KMS-11 (cell line): ENCODE data around the gene VWA2.

Experiments
- H2AFZ ChIP-seq: fragments of 200-600 bp; sonication (generic); 2 replicates; pipeline ENCODE4 v1.6.1; 2016; ENCODE audit warnings: antibody characterized with exemption, mixed run types, low read depth
- H3K27ac ChIP-seq: fragments of 200-600 bp; sonication (generic); 2 replicates; pipeline ENCODE4 v1.6.1; 2016; ENCODE audit warnings: mild to moderate bottlenecking, mixed run types
- H3K27me3 ChIP-seq: fragments of 200-600 bp; sonication (generic); 2 replicates; pipeline ENCODE4 v1.6.1; 2017; ENCODE audit warnings: mild to moderate bottlenecking, low read depth, mixed run types, moderate library complexity; ENCODE audit not compliant: insufficient read depth
- H3K36me3 ChIP-seq: fragments of 200-600 bp; sonication (generic); 2 replicates; pipeline ENCODE4 v1.6.1; 2017; ENCODE audit warnings: mild to moderate bottlenecking, mixed run types; ENCODE audit not compliant: insufficient read depth
- H3K4me1 ChIP-seq: fragments of 200-600 bp; sonication (generic); 2 replicates; pipeline ENCODE4 v1.6.1; 2016; ENCODE audit warnings: mild to moderate bottlenecking, low read depth, mixed run types; ENCODE audit not compliant: poor library complexity, severe bottlenecking
- H3K4me2 ChIP-seq: fragments of 200-600 bp; sonication (generic); 2 replicates; pipeline ENCODE4 v1.7.0; 2016; ENCODE audit warnings: mild to moderate bottlenecking, mixed run types
- H3K4me3 ChIP-seq: fragments of 200-600 bp; sonication (generic); IDR thresholded peaks from 2 replicates; pipeline ENCODE4 v1.6.1; 2017; ENCODE audit warnings: low read depth, low read length, mixed read lengths; ENCODE audit not compliant: insufficient read depth
- H3K79me2 ChIP-seq: fragments of 200-600 bp; sonication (generic); 2 replicates; pipeline ENCODE4 v1.6.1; 2016; ENCODE audit warnings: low read depth, mixed run types; ENCODE audit not compliant: insufficient read depth
- H3K9ac ChIP-seq: fragments of 200-600 bp; sonication (generic); 2 replicates; pipeline ENCODE4 v1.6.1; 2016; ENCODE audit warnings: mild to moderate bottlenecking, mixed run types
- H4K20me1 ChIP-seq: fragments of 200-600 bp; sonication (generic); 2 replicates; pipeline ENCODE4 v1.6.1; 2016; ENCODE audit warnings: mild to moderate bottlenecking, mixed run types; ENCODE audit not compliant: insufficient read depth
- TF ChIP-seq, protein P1 (sequence below): fragments of 200-600 bp; sonication (generic); conservative IDR thresholded peaks from 2 replicates; pipeline ENCODE4 v1.6.1; 2017; ENCODE audit warnings: low read depth, mild to moderate bottlenecking, antibody characterized with exemption, low read length, moderate library complexity, mixed read lengths

The VWA2 gene

GRCh38 chr10:114261076-114261475 is 22.0 kb downstream of the VWA2 start:
- Histone ChIP-seq H2AFZ (0 out of 2 replicates have a peak overlapping the region, but pooled peaks have one; percentile 36), H3K4me2 (peak overlapping the region; percentile 55; the same call in 1 of the 2 replicates), H3K27me3 (no peaks in the 10 kb centered on the region), H3K9ac (no peak overlapping the region), H4K20me1 (no peaks in the 10 kb centered on the region), H3K36me3 (no peaks in the 10 kb centered on the region), H3K79me2 (no peaks in the 10 kb centered on the region), H3K4me3 (no peak overlapping the region), H3K27ac (0 out of 2 replicates have a peak overlapping the region, but pooled peaks have one; percentile 21), H3K4me1 (peaks cover 17% of the 10 kb centered on the region)
- TF ChIP-seq, protein P1, sequence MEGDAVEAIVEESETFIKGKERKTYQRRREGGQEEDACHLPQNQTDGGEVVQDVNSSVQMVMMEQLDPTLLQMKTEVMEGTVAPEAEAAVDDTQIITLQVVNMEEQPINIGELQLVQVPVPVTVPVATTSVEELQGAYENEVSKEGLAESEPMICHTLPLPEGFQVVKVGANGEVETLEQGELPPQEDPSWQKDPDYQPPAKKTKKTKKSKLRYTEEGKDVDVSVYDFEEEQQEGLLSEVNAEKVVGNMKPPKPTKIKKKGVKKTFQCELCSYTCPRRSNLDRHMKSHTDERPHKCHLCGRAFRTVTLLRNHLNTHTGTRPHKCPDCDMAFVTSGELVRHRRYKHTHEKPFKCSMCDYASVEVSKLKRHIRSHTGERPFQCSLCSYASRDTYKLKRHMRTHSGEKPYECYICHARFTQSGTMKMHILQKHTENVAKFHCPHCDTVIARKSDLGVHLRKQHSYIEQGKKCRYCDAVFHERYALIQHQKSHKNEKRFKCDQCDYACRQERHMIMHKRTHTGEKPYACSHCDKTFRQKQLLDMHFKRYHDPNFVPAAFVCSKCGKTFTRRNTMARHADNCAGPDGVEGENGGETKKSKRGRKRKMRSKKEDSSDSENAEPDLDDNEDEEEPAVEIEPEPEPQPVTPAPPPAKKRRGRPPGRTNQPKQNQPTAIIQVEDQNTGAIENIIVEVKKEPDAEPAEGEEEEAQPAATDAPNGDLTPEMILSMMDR, result no peak

DNA sequence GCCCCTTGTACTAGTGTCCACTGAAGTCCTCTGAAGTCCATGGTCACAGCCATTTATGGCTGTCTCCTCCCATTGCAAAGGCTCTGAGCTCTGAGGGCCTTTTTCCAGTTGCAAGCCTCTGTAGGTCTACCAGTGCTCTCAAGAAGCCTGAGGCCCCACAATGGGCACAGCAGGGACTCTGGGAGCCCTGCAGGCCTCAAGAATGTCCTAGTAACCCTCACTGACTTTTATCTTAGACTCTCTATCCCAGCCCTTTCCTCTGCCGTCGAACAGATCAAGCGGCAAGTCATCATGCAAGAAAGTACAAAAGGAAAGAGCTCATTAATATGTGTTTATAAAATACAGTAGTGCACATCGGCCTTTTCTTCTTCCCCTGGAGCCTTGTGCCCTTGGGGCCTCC is 23.4 kb downstream of the VWA2 start:
- TF ChIP-seq, protein P1, result no peak
- H3K4me2 ChIP-seq, result no peak overlapping the region
- H2AFZ ChIP-seq, result no peak overlapping the region
- peaks cover 17% of the 10 kb centered on the region for H3K4me1 ChIP-seq
- H3K36me3 ChIP-seq, result no peaks in the 10 kb centered on the region
- H3K79me2 ChIP-seq, result no peaks in the 10 kb centered on the region
- no peaks in the 10 kb centered on the region for H3K27me3 ChIP-seq
- no peaks in the 10 kb centered on the region for H4K20me1 ChIP-seq
- H3K4me3 ChIP-seq, result no peak overlapping the region
- H3K27ac ChIP-seq, result no peak overlapping the region
- no peak overlapping the region for H3K9ac ChIP-seq

DNA sequence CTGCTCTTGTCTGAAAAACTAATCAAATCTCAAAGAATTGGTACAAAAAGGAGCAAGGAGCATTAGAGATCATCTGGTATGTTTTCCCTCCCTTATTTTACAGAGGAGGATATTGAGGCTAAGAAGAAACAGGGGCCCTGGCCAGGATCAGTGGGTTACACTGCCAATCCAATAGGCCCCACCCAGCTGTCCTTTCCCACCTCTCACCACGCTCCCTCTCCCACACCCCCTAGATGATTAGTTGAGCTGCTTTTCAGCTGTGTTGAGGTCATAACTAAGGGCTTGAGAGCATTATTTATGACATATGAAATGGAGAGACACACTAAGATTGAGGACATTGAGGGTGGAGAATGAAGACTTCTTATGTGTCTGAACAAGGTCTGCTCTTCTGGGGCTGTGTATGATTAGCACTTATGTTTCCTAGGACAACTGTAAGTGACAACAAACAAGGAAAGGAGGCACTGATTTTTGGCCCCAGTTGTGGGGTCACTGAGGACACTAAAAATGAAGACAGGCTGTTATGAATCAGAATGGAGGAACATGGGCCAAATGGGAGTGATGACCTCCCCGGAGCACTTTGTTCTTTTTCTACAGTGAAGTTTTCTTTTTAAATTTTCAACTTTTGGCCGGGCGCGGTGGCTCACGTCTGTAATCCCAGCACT is 26.5 kb downstream of the VWA2 start:
- TF ChIP-seq, protein P1, result no peak
- Histone ChIP-seq H3K4me2 (no peak overlapping the region), H3K36me3 (no peaks in the 10 kb centered on the region), H3K4me1 (peaks cover 14% of the 10 kb centered on the region), H3K9ac (no peak overlapping the region), H4K20me1 (no peaks in the 10 kb centered on the region), H3K27me3 (no peaks in the 10 kb centered on the region), H2AFZ (no peak overlapping the region), H3K4me3 (no peak overlapping the region), H3K79me2 (no peaks in the 10 kb centered on the region), H3K27ac (no peak overlapping the region)

DNA sequence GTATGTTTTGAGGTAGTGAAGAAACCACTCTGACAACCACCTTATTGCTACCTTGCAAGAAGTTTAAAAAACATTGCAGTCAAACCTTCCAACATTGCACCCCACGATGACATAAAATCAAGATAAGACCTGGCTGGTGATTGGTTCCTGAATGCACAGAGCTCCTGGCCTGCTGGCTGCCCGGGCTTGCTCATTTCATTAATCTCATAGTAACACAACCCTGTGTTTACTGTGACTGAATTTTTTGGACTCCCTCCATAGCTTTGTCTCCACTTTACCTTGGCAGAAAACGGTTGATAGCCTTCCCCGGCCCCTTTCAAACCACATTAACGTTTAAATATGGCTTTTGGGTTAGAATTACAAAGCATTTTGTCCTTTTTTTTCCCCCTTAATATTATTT is 27.5 kb downstream of the VWA2 start:
- Histone ChIP-seq H3K36me3 (no peaks in the 10 kb centered on the region), H3K27ac (no peak overlapping the region), H2AFZ (no peak overlapping the region), H3K27me3 (no peaks in the 10 kb centered on the region), H3K4me3 (no peak overlapping the region), H3K4me1 (peaks cover 4% of the 10 kb centered on the region), H3K4me2 (no peak overlapping the region), H4K20me1 (no peaks in the 10 kb centered on the region), H3K9ac (no peak overlapping the region), H3K79me2 (no peaks in the 10 kb centered on the region)
- TF ChIP-seq, protein P1, result no peak
